ENCODE measurements around the gene PSRC1.

Gene PSRC1

GRCh38 chr1:109271458-109271857, 11.5 kb downstream of the PSRC1 start:
- DNase-seq: no peak

- no peak for DNase-seq
Observed at GRCh38 chr1:109270623-109271317, 12.2 kb downstream of the PSRC1 start.

GRCh38 chr1:109269981-109270622, 12.8 kb downstream of the PSRC1 start:
- no peak for DNase-seq

GRCh38 chr1:109269212-109269980, 13.5 kb downstream of the PSRC1 start:
- no peak for DNase-seq

- no peak for DNase-seq
Observed at GRCh38 chr1:109268431-109269211, 14.3 kb downstream of the PSRC1 start.

GRCh38 chr1:109267743-109268300, 15.1 kb downstream of the PSRC1 start:
- DNase-seq: no peak

- DNase-seq: no peak
Observed at GRCh38 chr1:109266965-109267364, 16.0 kb downstream of the PSRC1 start.

- DNase-seq: no peak
Observed at GRCh38 chr1:109265741-109266330, 17.1 kb downstream of the PSRC1 start.

- no peak for DNase-seq
Observed at GRCh38 chr1:109265016-109265415, 17.9 kb downstream of the PSRC1 start.

GRCh38 chr1:109264379-109264755, 18.6 kb downstream of the PSRC1 start:
- DNase-seq: no peak

GRCh38 chr1:109263597-109264378, 19.2 kb downstream of the PSRC1 start:
- peak; percentile 93 for DNase-seq

GRCh38 chr1:109263234-109263596, 19.7 kb downstream of the PSRC1 start:
- DNase-seq: no peak

- DNase-seq: no peak
Observed at GRCh38 chr1:109262231-109263055, 20.5 kb downstream of the PSRC1 start.

- DNase-seq: no peak
Observed at GRCh38 chr1:109261578-109261977, 21.4 kb downstream of the PSRC1 start.

- DNase-seq: no peak
Observed at GRCh38 chr1:109261006-109261405, 21.9 kb downstream of the PSRC1 start.

- DNase-seq: no peak
Observed at GRCh38 chr1:109259674-109260557, 23.0 kb downstream of the PSRC1 start.

GRCh38 chr1:109258481-109259466, 24.2 kb downstream of the PSRC1 start:
- no peak for DNase-seq

- no peak for DNase-seq
Observed at GRCh38 chr1:109257682-109258421, 25.1 kb downstream of the PSRC1 start.

Measured in stimulated activated CD8-positive, alpha-beta memory T cell treated with anti-CD3 and anti-CD28 coated beads, Interleukin-4, amount 100 ng/mL, for 48 hours (primary cell).